HCT116 (cell line): ENCODE measurements around the gene P2RX1. TPM values are rescaled to one million over a fixed set of nuclear protein-coding genes. Genes with fewer than 3 reads are reported as not detected.

Source experiments
- ATAC-seq: fragments of 200-7000 bp; cut with Tn5 transposase; 2 replicates; pipeline ENCODE4 v1.9.1; 2020; ENCODE audit warnings: mild to moderate bottlenecking, moderate library complexity
- BruUV-seq: library from RNA; stranded (reverse); fragments of 400-500 nt; replicated peaks from 2 replicates; lab custom pipeline; 2021; lab: Mats Ljungman, UMichigan
- CTCF ChIA-PET: fragments of 300-600 bp; sonication (Branson Sonifier 250); formaldehyde crosslinking; loops from one replicate; lab custom pipeline; 2021; ENCODE audit warnings: antibody characterized with exemption; lab: Charles Lee
- POLR2A ChIA-PET: fragments of 300-600, 350-600 bp; sonication (Branson Sonifier 250); formaldehyde crosslinking; loops from one replicate; lab custom pipeline; 2021; ENCODE audit warnings: antibody characterized with exemption; lab: Charles Lee
- RAD21 ChIA-PET, 2 experiments: fragments of 300-600 bp; sonication (Branson Sonifier 250); formaldehyde crosslinking; loops; one replicate each; lab custom pipeline; 2023; ENCODE audit warnings: low total read pairs in 2 of 2; ENCODE audit not compliant: uncharacterized antibody in 2 of 2, unreplicated experiment in 2 of 2, low non-redundant PET in 1 of 2; lab: Charles Lee
- DNase-seq: peaks from one replicate; pipeline ENCODE4 v3.0.0-alpha.2; 2010; ENCODE audit warnings: low read depth, low spot score
- H2AFZ ChIP-seq: fragments of 200-600 bp; shearing (Covaris generic), sonication (generic); 2 replicates; pipeline ENCODE4 v1.6.1; 2017; ENCODE audit warnings: low read depth, mixed run types, mixed read lengths, antibody characterized with exemption, low read length; ENCODE audit not compliant: poor library complexity, severe bottlenecking
- H3K27ac ChIP-seq: 2 replicates; pipeline ENCODE4 v1.5.1; 2012; ENCODE audit warnings: low read depth, low read length
- H3K27me3 ChIP-seq: fragments of 200-600 bp; sonication (generic); 2 replicates; pipeline ENCODE4 v1.6.1; 2016; ENCODE audit warnings: mixed run types, low read length, mixed read lengths; ENCODE audit not compliant: insufficient read depth
- H3K36me3 ChIP-seq, 2 experiments: fragments of 200-500 bp in 1 of 2; fragments of 200-600 bp in 1 of 2; sonication (Bioruptor generic) in 1 of 2; sonication (generic) in 1 of 2; 2 replicates each; pipeline versions ENCODE4 v1.5.1 to v1.6.1; 2014 to 2016; ENCODE audit warnings: low read length in 2 of 2, inconsistent platforms in 1 of 2, mixed read lengths in 1 of 2, mixed run types in 1 of 2; ENCODE audit not compliant: insufficient read depth in 2 of 2, control insufficient read depth in 1 of 2
- H3K4me1 ChIP-seq, 2 experiments: fragments of 200-600 bp in 1 of 2; sonication (generic) in 1 of 2; 2 replicates each; pipeline versions ENCODE4 v1.5.1 to v1.6.1; 2012 to 2017; ENCODE audit warnings: low read length in 2 of 2, inconsistent platforms in 1 of 2, mild to moderate bottlenecking in 1 of 2, mixed read lengths in 1 of 2, mixed run types in 1 of 2, moderate library complexity in 1 of 2; ENCODE audit not compliant: insufficient read depth in 2 of 2, control insufficient read depth in 1 of 2
- H3K4me2 ChIP-seq: fragments of 200-600 bp; sonication (generic); 2 replicates; pipeline ENCODE4 v1.6.1; 2017; ENCODE audit warnings: mixed run types, low read length, mixed read lengths
- H3K4me3 ChIP-seq, 2 experiments: fragments of 200-600 bp in 1 of 2; sonication (generic) in 1 of 2; replicated peaks in 1 of 2; 2 replicates each; pipeline ENCODE4 v1.5.1; 2011 to 2016; ENCODE audit warnings: low read length in 2 of 2, control low read depth in 1 of 2, low read depth in 1 of 2, mild to moderate bottlenecking in 1 of 2, mixed read lengths in 1 of 2, mixed run types in 1 of 2
- H3K79me2 ChIP-seq: fragments of 200-600 bp; sonication (generic); 2 replicates; pipeline ENCODE4 v1.6.1; 2017; ENCODE audit warnings: mild to moderate bottlenecking, mixed run types, low read length, moderate library complexity, mixed read lengths; ENCODE audit not compliant: insufficient read depth
- H3K9ac ChIP-seq: fragments of 200-600 bp; sonication (generic); 2 replicates; pipeline ENCODE4 v1.6.1; 2016; ENCODE audit warnings: low read length, mixed read lengths
- H3K9me2 ChIP-seq: fragments of 200-600 bp; sonication (generic), shearing (Covaris generic); 2 replicates; pipeline ENCODE4 v1.6.1; 2017; ENCODE audit warnings: mixed run types, mild to moderate bottlenecking, moderate library complexity; ENCODE audit not compliant: insufficient read depth
- H3K9me3 ChIP-seq, 2 experiments: fragments of 200-500 bp in 1 of 2; fragments of 200-600 bp in 1 of 2; sonication (Bioruptor generic) in 1 of 2; sonication (generic) in 1 of 2; 2 replicates each; pipeline ENCODE4 v1.6.1; 2014 to 2017; ENCODE audit warnings: low read length in 2 of 2, mixed read lengths in 2 of 2, inconsistent platforms in 1 of 2, low read depth in 1 of 2, mild to moderate bottlenecking in 1 of 2, mixed run types in 1 of 2, moderate library complexity in 1 of 2; ENCODE audit not compliant: control insufficient read depth in 1 of 2, insufficient read depth in 1 of 2
- H4K20me1 ChIP-seq: fragments of 200-600 bp; sonication (generic), shearing (Covaris generic); 2 replicates; pipeline ENCODE4 v1.6.1; 2017; ENCODE audit warnings: mixed run types, mild to moderate bottlenecking, moderate library complexity; ENCODE audit not compliant: insufficient read depth
- ELF1 ChIP-seq: IDR thresholded peaks from 2 replicates; pipeline ENCODE4 v1.6.1; 2012; ENCODE audit warnings: low read depth, borderline replicate concordance
- EZH2 ChIP-seq: fragments of 200-600 bp; sonication (generic); IDR thresholded peaks from 2 replicates; pipeline ENCODE4 v1.6.1; 2017; ENCODE audit warnings: antibody characterized with exemption, mixed run types
- POLR2AphosphoS5 ChIP-seq: IDR thresholded peaks from 2 replicates; pipeline ENCODE4 v1.6.1; 2011; ENCODE audit warnings: mild to moderate bottlenecking, low read depth, low read length, moderate library complexity
- SP1 ChIP-seq: IDR thresholded peaks from 2 replicates; pipeline ENCODE4 v1.6.1; 2012; ENCODE audit warnings: low read depth
- SRF ChIP-seq: IDR thresholded peaks from 2 replicates; pipeline ENCODE4 v1.6.1; 2012; ENCODE audit warnings: low read depth
- TCF7L2 ChIP-seq: IDR thresholded peaks from 2 replicates; pipeline ENCODE4 v1.7.0; 2011; ENCODE audit warnings: borderline replicate concordance, inconsistent platforms; ENCODE audit not compliant: insufficient read depth, insufficient read length; ENCODE audit errors: extremely low read depth
- YY1 ChIP-seq: IDR thresholded peaks from 2 replicates; pipeline ENCODE4 v1.6.1; 2011; ENCODE audit warnings: low read length, low read depth, moderate library complexity, mild to moderate bottlenecking; ENCODE audit not compliant: insufficient replicate concordance; ENCODE audit errors: extremely low read depth
- ZFX ChIP-seq: fragments of 450-650 bp; IDR thresholded peaks from 2 replicates; pipeline ENCODE4 v1.6.1; 2017
- intact Hi-C: fragments of 100-400 bp; cut with micrococcal nuclease; formaldehyde crosslinking; loops from 2 replicates; pipeline ENCODE4 v1.10.0; 2022
- total RNA-seq: library from RNA; stranded (reverse); gene quantifications from one replicate; pipeline ENCODE4 v1.2.1, GENCODE V29; 2021; ENCODE audit not compliant: unreplicated experiment
- TF ChIP-seq, protein P1 (sequence below), 3 experiments: fragments of 200-600 bp in 1 of 3; sonication (generic) in 1 of 3; IDR thresholded peaks in 2 of 3; conservative IDR thresholded peaks in 1 of 3; 2 replicates each; pipeline ENCODE4 v1.5.1; 2012 to 2017; ENCODE audit warnings: low read depth in 2 of 3, low read length in 2 of 3, antibody characterized with exemption in 1 of 3, borderline replicate concordance in 1 of 3, control low read depth in 1 of 3, mild to moderate bottlenecking in 1 of 3, mixed read lengths in 1 of 3, mixed run types in 1 of 3, moderate library complexity in 1 of 3; ENCODE audit not compliant: insufficient read depth in 1 of 3
- TF ChIP-seq, protein P2 (sequence below): IDR thresholded peaks from 2 replicates; pipeline ENCODE4 v1.6.1; 2012; ENCODE audit warnings: low read depth
- TF ChIP-seq, protein P3 (sequence below): IDR thresholded peaks from 2 replicates; pipeline ENCODE4 v1.6.1; 2012
- TF ChIP-seq, protein P4 (sequence below): IDR thresholded peaks from 2 replicates; pipeline ENCODE4 v1.6.1; 2011; ENCODE audit warnings: mild to moderate bottlenecking, low read length, moderate library complexity; ENCODE audit not compliant: insufficient replicate concordance; ENCODE audit errors: extremely low read depth
- TF ChIP-seq, protein P5 (sequence below): IDR thresholded peaks from 2 replicates; pipeline ENCODE4 v1.6.1; 2012

P2RX1 gene
- total RNA-seq, 1 experiment from 2014 or later, result not detected

DNA sequence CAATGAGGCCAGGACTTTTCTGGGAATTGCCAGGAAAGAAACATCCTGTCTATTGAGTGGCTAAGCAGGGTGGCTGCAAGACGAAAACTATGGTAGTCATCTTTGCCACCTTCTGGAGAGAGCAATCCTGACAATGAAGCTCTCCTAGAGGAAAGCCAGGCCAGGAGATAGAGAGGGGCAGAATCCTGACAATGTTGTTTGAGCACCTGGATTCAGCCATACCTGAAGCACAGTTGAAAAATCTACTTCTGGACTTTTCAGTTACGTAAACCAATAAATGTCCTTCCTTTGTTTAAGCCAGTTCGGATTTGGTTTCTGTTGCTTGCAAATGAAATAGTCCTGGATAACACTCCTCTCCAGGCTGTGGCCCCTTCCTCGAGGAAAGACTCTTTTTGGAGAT is 9.4 kb downstream of the P2RX1 start:
- no peak overlapping the region for H3K4me2 ChIP-seq
- no peaks in the 10 kb centered on the region for H3K36me3 ChIP-seq
- CTCF ChIA-PET, result interaction anchor here (1.2 to 4.2 kb wide), 3 partner anchors 62 to 212 kb away, joined by 3 to 48 read pairs (median 13); partner anchors contain the start of gene NCBP3
- H3K9ac ChIP-seq, result no peak overlapping the region
- POLR2A ChIA-PET, result no interaction called here
- no peaks in the 10 kb centered on the region for H3K9me2 ChIP-seq
- no peak overlapping the region for H3K27ac ChIP-seq
- no peak for ATAC-seq
- H3K4me1 ChIP-seq, result no peaks in the 10 kb centered on the region
- H3K4me3 ChIP-seq, result no peak overlapping the region
- no peak for DNase-seq
- TF ChIP-seq, protein P1, sequence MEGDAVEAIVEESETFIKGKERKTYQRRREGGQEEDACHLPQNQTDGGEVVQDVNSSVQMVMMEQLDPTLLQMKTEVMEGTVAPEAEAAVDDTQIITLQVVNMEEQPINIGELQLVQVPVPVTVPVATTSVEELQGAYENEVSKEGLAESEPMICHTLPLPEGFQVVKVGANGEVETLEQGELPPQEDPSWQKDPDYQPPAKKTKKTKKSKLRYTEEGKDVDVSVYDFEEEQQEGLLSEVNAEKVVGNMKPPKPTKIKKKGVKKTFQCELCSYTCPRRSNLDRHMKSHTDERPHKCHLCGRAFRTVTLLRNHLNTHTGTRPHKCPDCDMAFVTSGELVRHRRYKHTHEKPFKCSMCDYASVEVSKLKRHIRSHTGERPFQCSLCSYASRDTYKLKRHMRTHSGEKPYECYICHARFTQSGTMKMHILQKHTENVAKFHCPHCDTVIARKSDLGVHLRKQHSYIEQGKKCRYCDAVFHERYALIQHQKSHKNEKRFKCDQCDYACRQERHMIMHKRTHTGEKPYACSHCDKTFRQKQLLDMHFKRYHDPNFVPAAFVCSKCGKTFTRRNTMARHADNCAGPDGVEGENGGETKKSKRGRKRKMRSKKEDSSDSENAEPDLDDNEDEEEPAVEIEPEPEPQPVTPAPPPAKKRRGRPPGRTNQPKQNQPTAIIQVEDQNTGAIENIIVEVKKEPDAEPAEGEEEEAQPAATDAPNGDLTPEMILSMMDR (IDR thresholded peaks at IDR 0.05 in 2 of 3, conservative IDR thresholded peaks at IDR 0.05 in 1 of 3; ENCODE audit: borderline replicate concordance in 1 of 3, insufficient read depth in 1 of 3, low read depth in 2 of 3, low read length in 2 of 3), result no peak
- TF ChIP-seq SP1, result no peak
- TF ChIP-seq EZH2, result no peak
- TF ChIP-seq ELF1, result no peak
- TF ChIP-seq, protein P2, sequence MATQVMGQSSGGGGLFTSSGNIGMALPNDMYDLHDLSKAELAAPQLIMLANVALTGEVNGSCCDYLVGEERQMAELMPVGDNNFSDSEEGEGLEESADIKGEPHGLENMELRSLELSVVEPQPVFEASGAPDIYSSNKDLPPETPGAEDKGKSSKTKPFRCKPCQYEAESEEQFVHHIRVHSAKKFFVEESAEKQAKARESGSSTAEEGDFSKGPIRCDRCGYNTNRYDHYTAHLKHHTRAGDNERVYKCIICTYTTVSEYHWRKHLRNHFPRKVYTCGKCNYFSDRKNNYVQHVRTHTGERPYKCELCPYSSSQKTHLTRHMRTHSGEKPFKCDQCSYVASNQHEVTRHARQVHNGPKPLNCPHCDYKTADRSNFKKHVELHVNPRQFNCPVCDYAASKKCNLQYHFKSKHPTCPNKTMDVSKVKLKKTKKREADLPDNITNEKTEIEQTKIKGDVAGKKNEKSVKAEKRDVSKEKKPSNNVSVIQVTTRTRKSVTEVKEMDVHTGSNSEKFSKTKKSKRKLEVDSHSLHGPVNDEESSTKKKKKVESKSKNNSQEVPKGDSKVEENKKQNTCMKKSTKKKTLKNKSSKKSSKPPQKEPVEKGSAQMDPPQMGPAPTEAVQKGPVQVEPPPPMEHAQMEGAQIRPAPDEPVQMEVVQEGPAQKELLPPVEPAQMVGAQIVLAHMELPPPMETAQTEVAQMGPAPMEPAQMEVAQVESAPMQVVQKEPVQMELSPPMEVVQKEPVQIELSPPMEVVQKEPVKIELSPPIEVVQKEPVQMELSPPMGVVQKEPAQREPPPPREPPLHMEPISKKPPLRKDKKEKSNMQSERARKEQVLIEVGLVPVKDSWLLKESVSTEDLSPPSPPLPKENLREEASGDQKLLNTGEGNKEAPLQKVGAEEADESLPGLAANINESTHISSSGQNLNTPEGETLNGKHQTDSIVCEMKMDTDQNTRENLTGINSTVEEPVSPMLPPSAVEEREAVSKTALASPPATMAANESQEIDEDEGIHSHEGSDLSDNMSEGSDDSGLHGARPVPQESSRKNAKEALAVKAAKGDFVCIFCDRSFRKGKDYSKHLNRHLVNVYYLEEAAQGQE, result no peak
- TF ChIP-seq, protein P3, sequence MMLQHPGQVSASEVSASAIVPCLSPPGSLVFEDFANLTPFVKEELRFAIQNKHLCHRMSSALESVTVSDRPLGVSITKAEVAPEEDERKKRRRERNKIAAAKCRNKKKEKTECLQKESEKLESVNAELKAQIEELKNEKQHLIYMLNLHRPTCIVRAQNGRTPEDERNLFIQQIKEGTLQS, result no peak
- no peak for TF ChIP-seq TCF7L2
- TF ChIP-seq ZFX, result no peak
- no peak for TF ChIP-seq POLR2AphosphoS5
- no peak for TF ChIP-seq YY1
- TF ChIP-seq, protein P4, sequence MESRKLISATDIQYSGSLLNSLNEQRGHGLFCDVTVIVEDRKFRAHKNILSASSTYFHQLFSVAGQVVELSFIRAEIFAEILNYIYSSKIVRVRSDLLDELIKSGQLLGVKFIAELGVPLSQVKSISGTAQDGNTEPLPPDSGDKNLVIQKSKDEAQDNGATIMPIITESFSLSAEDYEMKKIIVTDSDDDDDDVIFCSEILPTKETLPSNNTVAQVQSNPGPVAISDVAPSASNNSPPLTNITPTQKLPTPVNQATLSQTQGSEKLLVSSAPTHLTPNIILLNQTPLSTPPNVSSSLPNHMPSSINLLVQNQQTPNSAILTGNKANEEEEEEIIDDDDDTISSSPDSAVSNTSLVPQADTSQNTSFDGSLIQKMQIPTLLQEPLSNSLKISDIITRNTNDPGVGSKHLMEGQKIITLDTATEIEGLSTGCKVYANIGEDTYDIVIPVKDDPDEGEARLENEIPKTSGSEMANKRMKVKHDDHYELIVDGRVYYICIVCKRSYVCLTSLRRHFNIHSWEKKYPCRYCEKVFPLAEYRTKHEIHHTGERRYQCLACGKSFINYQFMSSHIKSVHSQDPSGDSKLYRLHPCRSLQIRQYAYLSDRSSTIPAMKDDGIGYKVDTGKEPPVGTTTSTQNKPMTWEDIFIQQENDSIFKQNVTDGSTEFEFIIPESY, result no peak
- TF ChIP-seq, protein P5, sequence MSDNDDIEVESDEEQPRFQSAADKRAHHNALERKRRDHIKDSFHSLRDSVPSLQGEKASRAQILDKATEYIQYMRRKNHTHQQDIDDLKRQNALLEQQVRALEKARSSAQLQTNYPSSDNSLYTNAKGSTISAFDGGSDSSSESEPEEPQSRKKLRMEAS, result no peak
- no peak for TF ChIP-seq SRF
- RAD21 ChIA-PET, result interaction anchor here (0.6 to 1.3 kb wide), 3 partner anchors 168 to 169 kb away, joined by 3 to 5 read pairs (median 3); no protein-coding TSS in a partner anchor
- no TSS peak for BruUV-seq
- no peak overlapping the region for H2AFZ ChIP-seq
- no peaks in the 10 kb centered on the region for H3K79me2 ChIP-seq
- H3K27me3 ChIP-seq, result no peaks in the 10 kb centered on the region
- intact Hi-C loops, result loop anchor here (1.0 to 5.0 kb wide), 3 partner anchors 44 to 170 kb away; no protein-coding TSS in a partner anchor
- H3K9me3 ChIP-seq, result no peaks in the 10 kb centered on the region
- H4K20me1 ChIP-seq, result no peaks in the 10 kb centered on the region
